MM.1S (cell line): ENCODE measurements around the gene SAXO1.

ENCODE experiments used
- CTCF ChIP-seq: fragments of 300-600 bp; sonication (generic); IDR thresholded peaks from 2 replicates; pipeline ENCODE4 v1.5.1; 2016; ENCODE audit warnings: antibody characterized with exemption, low read length, mixed read lengths
- EZH2 ChIP-seq: fragments of 300-600 bp; sonication (generic); optimal IDR thresholded peaks from 2 replicates; pipeline ENCODE3; 2017; ENCODE audit warnings: low read depth, mild to moderate bottlenecking, antibody characterized with exemption, low read length, mixed read lengths
- EZH2phosphoT487 ChIP-seq: fragments of 300-600 bp; sonication (generic); IDR thresholded peaks from 2 replicates; pipeline ENCODE4 v1.6.1; 2018; ENCODE audit warnings: antibody characterized with exemption, low read length

DNA sequence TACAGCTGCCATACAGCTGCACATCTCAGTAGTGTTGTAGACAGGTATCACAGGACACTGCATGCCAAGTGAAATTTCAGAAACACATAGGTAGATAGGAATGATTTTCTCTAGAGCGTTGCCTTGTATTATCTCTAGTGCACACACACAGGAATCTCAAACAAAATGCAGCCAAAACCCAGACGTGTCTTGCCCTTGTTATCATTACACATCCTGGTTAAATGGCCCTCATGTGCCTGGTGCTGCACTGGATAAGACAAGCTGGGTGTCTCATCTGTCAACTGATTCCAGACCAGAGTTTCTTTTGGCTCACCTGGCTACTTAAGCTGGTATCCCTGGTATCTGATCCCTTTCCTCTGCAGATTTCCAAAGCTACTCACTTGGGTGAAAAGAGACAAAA lies 59.7 kb downstream of the SAXO1 start:
- TF ChIP-seq CTCF (no peak), EZH2phosphoT487 (no peak), EZH2 (no peak)
